HG02759 (cell line): Measurements from ENCODE around the gene CDH15.

Experiments used
- ATAC-seq: cut with Tn5 transposase; IDR thresholded peaks from one replicate; pipeline ENCODE4 v1.9.1; 2021; ENCODE audit warnings: mild to moderate bottlenecking, moderate library complexity; ENCODE audit not compliant: unreplicated experiment

Gene CDH15, protein sequence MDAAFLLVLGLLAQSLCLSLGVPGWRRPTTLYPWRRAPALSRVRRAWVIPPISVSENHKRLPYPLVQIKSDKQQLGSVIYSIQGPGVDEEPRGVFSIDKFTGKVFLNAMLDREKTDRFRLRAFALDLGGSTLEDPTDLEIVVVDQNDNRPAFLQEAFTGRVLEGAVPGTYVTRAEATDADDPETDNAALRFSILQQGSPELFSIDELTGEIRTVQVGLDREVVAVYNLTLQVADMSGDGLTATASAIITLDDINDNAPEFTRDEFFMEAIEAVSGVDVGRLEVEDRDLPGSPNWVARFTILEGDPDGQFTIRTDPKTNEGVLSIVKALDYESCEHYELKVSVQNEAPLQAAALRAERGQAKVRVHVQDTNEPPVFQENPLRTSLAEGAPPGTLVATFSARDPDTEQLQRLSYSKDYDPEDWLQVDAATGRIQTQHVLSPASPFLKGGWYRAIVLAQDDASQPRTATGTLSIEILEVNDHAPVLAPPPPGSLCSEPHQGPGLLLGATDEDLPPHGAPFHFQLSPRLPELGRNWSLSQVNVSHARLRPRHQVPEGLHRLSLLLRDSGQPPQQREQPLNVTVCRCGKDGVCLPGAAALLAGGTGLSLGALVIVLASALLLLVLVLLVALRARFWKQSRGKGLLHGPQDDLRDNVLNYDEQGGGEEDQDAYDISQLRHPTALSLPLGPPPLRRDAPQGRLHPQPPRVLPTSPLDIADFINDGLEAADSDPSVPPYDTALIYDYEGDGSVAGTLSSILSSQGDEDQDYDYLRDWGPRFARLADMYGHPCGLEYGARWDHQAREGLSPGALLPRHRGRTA

DNA sequence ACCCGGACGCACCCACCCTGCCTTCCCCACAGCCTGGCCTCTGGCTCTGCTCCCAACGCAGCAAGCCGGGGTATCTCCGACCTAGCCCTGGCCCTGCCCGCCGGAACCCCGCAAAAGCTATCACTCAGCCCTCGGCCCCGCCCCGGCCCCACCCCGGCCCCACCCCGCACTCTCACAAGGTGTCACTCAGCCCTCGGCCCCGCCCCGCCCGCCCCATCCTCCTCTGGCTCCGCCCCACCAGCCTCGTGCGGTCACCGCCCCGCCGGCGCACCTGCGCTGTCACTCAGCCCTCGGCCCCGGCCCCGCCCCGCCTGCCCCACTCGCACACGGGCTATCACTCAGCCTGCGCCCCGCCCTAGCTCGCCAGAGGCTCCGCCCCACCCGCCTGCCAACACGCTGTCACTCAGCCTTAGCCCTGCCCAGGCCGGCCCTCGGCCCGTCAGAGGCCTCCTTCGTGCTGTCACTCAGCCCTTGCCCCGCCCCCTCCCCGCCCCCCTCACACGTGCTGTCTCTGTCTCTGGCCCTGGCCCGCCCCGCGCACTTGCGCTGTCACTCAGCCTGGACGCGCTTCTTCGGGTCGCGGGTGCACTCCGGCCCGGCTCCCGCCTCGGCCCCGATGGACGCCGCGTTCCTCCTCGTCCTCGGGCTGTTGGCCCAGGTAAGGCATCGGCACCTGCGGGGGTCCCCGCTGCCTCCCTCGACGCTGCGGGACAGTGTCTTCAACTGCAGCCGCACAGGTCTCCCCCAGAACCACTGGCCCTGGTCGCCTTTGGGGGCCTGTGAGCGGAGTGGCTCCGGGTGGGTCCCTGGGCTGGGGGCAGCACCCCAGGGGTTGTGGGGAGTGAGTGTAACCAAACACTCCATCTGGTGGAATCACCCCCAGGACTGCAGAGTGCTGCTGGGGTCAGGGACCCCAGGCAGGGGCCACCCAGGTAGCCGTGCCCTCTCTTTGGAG lies at the start of gene CDH15:
Gene CDH15 (plus strand): TSS at position 533 of the 955 bp plus-strand sequence. CDS start 84 bp downstream, at position 617.
- ATAC-seq, result peak; percentile 83

DNA sequence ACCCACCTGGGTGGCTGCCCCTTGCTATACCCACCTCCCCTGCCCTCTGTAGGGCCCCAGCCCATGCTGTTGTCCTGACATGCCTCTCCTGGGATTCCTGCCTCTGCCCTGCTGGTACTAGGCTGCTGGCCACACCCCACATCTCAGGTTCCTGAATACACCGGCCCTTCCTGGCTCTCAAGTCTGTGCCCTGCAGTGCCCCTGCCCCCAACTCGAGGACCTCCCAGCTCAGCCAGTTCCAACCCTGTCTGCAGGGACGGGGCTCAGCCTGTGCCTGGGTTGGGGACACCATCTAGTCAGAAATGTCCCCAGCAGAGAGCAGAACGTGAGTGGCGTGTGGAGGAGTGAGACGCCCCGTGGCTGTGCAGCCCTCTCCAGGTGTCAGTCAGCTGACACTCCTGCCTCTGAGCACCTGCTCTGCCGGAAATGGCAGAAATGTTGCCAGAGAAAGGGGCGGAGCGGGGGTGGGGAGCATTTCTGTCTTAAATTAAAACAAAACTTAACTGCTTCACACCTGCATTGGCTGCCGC lies 49.2 kb upstream of the CDH15 start:
- ATAC-seq, result no peak

DNA sequence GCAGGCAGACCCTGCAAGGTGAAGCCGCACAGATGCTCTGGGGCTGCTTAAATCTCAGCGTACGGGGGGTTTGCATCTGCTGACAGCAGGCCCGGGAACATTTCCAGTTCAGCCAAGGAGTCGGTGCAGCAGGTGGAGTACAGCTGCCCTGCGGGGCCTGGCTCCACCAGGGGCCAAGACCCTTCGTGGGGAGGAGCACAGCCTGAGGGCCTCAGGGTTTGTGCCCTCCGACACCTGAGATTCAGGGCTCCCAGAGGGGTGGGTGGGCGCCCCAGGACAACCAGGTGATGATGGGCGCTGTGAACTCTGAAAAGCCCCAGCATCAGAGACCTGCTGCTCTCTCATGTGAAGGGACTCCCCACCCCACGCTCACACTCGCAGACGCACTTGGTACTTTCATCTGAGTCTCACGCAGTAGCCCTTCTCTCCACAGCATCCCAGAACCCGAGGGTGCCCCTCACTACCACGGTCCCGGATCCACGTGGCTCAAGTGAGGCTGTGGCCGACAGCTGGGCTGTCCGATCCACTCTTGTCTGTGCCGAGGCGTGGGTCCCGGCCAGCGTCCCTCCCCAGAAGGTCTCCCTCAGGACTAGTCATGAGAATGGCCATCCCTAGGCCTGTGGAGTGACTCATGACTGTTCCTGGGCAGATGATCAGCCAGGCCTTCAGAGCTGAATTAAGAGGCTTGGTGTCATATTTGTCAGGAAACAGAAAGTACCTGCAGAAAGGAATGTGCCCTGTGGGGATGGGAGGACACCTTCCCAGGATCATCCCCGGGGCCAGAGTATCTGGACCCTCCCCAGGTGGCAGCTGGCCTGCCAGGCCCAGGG lies 48.3 kb upstream of the CDH15 start:
- no peak for ATAC-seq

DNA sequence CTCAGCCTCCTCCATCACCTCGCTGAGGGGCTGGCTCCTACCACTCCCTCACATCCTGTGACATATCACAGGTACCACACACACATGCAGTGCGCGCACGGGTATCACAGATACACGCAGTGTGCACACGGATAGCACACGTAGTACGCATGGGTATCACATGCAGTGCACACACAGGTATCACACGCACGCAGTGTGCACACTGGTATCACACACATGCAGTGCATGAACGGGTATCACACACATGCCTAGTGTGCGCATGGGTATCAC lies 47.8 kb upstream of the CDH15 start:
- no peak for ATAC-seq

DNA sequence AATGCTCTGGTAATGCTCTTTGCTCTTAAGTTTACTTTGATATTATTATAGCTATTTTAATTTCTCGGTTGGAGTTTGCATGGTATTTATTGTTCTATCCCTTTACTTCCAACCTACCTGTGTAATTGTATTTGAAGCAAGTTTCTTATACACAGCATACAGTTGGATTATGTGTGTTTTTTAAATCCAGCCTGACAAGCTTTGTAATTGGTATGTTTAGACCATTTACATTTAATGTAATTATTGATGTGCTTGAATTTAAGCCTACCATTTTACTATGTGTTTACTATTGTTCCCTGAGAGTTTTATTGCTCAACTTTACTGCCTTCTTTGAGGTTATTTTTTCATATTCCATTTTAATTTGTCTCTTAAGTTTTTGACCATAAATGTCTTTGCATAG lies 42.2 kb upstream of the CDH15 start:
- ATAC-seq, result no peak

DNA sequence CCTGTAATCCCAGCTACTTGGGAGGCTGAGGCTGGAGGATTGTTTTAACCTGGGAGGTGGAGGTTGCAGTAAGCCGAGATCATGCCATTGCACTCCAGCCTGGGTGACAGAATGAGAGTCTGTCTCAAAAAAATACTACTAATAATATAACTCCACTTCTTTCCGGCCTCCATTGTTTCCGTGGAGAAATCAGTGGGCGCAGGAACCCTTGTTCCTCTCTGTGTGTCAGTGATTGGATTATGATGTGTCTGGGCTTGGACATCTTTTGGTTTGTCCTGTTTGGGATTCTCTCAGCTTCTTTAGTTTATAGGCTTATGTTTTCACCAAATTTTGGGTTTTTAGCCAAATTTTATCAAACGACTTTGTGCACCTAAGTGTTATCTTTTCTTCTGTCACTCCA lies 41.1 kb upstream of the CDH15 start:
- ATAC-seq, result no peak

DNA sequence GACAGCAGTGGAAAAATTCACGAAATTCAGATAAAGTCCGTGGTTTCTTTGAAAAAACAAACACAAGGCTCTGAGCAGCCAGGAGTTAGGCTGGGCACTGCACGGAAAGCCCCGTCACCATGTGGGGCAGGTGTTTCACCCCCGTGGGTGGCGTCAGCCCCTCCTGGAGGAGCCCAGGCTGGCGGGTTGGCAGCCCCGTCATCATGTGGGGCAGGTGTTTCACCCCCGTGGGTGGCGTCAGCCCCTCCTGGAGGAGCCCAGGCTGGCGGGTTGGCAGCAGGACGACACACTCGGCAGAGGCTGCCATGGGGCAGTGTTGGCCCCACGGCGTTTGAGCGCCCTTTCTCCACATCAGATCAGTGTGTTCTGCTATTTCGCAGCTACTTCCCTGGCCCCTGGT lies 39.8 kb upstream of the CDH15 start:
- ATAC-seq, result no peak

DNA sequence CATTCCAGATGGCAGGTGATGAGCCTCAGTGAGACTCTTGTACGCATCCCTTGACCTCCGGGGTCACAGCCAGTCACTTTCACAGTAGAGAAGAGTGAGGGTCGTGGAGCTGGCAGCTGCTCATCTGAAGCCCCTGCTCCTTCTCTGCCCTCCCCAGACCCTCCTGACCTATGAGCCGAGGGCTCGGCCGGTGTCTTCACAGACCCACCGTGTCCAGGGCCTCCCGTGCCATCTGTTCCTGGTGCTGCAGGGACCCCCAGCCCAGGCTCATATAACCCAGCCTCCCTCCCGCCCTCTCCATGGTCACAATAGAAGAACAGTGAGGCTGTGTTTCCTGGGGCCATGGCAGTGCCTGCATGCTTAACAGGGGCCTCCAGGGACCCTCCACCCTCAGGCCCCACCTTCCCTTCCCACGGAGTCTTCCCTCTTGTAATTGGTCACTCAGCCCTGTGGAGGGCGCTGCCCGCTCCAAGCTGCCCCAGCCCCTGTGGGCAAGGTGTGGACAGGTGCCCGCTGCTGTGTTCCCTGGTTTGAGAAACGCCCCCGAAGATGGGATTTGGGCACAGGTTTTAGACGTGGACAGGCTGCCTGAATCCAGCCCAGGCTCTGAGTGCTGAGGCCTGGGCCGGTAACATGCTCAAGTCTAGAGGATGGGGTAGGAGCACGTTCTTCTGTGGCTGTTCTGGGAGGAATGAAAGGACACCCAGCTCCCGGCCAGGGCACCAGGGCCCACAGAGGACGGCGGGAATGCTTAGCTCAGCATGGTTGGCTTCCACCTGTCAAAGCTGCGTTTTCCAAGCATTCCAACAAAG lies 39.1 kb upstream of the CDH15 start:
- no peak for ATAC-seq

DNA sequence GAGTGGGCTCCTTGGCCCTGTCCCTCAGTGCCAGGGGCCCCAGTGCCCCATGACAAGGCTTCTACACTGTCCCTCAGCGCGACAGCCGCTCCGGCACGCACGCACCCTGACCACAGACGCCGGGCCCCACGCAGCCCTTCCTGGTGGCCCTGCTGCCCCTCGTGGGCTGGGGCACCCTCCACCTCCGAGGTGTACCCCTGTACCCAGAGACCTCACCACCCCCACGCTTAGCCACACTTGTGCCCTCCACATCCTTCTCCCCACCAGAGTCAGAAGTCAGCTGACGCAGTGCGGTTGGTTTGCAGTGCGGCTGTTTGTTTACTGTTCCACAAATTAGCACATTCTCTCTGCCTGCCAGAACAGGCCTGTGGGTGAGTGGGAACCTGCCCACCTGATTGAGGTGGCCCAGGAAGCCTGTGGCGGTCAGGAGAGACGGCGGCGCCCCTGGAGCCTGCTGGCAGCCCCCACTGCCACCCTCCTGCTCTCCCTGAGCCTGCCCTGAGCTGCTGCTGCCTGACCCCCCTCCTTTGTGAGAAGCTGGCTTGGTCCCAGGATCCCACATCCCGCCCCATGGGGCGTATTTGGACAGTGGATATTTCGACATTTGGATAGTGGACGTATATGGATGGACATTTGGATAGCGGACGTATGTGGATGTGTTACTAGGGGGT lies 38.0 kb upstream of the CDH15 start:
- ATAC-seq, result no peak

DNA sequence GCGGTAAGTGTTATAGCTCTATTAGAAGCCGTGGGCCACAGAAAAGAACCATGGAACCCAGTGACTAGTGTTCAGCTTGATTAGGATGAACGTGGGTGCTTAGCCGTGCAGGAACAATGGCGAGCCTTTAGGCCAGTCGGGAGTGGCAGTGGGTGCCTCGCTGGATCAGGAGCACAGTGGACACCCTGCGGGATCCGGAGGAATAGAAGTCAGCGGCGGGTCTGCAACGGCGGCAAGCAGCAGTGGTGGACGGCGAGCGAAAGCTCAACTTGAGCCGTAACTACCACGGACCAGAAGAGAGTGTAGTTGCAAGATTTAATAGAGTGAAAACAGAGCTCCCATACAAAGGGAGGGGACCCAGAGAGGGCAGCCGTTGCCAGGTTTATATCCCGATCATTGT lies 37.3 kb upstream of the CDH15 start:
- no peak for ATAC-seq

DNA sequence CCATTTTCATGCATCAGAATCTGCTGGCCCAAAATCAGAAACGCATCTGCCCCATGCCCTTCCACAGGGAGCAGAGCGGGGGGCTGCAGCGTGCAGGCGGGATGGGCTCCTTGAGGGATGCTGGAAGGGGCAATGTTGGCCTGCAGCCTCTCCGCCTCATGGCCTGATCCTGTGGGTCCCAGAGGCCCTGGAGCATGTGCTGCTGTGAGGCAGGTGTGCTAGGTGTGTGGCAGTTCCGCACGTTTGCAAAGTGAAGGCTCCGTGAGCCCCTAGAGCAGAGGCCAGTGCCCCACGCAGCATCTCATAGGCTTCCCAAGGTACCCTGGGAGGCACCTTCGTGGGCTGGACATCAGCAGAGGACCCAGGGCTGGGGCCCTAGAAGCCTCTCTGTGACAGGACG lies 36.4 kb upstream of the CDH15 start:
- no peak for ATAC-seq

DNA sequence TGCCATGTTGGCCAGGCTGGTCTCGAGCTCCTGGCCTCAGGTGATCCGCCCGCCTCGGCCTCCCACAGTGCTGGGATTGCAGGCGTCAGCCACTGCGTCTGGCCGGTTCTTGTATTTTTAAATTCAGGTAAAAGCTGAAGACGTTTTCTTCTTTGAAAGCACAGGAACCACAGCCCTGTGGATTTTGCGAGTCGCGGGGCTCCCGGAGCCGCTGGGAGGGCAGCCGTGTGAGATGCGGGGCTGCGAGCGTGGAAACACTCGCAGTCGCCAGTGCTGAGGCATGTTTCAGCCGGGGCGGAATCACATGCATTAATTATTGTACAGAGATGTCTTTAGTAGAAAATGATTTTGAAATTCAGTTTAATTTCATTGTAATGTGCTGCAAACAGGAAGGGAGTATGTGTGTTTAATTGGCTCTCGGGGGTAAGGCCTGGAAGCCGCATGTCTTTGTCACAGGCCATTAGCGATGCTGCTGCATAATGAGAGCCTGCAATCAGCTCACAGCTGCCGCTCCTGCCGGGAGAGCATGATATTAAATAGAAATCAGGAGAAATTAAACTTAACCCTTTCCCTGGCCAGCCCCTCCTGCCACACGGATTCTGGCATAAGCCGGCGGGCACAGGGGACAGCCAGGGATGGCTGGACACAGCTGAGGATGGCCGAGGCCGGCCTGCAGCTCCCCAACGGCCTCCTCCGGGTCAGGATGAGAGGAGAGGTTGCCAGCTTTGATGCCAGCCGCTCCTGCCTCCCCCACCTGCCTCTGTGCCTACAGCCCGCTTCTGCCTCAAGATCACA lies 35.4 kb upstream of the CDH15 start:
- ATAC-seq, result no peak

DNA sequence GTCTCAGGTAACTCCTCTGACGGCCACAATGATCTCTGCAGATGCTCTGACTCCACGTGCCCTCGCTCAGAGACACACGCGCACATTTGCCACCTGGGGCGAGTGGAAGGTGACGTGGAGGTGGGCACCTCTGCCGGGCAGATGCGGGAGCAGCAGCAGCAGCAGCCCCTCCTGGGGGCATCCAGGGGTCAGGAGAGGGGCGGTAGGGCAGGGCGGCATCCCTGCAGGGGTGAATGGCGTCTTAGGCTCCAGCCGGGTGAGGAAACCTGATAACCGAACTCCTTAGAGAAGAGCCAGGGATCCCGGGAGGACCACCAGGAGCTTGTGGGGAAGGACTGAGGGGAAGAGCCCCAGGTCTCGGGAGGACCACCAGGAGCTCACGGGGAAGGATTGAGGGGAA lies 34.6 kb upstream of the CDH15 start:
- no peak for ATAC-seq

DNA sequence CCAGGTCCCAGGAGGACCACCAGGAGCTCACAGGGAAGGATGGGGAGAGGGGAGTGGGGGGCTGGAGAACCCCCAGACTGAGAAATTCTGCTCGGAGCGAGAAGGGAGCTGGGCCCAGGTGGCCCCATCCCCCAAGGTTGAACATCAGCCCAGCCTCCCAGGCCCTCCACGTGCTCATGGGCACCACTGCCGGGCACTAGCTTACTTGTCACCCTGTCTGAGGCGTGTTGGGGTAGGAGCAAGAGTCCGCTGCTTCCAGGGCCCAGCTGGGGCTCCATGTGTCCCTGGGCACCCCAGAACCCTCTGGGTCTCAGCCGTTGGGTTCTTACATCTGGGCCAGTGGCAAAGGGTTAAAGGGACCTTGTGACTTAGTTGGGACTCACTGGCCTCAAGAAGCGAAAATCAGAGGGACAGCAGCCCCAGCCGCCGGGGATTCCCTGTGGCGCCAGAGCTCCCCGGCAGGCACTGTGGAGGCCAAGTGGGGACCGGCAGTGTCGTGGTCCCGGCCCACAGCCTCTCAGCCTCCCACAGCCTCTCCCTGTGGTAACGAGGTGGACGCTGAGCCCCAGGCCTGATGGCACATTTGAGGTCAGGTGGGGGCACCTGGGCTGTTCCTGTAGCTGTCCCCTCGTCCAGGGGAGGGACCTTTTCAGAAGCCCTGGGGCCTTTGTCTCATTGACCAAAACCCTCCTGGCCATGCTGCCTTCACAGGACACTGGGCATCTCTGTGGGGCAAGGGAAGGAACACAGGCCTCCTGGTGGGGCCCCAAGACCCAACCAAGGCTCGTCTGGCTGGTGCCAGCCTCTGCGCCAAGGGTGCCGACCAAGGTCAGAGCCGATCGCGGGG lies 33.7 kb upstream of the CDH15 start:
- ATAC-seq, result no peak

DNA sequence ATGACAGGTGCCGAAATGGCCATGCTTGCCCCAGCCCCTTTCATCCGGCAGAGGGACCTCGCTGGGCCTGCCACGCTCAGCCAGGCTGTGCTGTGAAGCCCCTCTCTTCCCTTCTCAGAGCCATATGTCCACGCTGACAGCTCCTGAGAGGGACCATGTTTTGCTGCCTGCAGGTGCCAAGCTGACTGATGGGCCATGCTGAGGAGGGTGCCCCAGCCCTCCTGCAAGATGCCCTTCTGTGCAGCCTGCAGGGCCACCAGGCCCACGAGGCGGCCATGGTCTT lies 33.1 kb upstream of the CDH15 start:
- no peak for ATAC-seq

DNA sequence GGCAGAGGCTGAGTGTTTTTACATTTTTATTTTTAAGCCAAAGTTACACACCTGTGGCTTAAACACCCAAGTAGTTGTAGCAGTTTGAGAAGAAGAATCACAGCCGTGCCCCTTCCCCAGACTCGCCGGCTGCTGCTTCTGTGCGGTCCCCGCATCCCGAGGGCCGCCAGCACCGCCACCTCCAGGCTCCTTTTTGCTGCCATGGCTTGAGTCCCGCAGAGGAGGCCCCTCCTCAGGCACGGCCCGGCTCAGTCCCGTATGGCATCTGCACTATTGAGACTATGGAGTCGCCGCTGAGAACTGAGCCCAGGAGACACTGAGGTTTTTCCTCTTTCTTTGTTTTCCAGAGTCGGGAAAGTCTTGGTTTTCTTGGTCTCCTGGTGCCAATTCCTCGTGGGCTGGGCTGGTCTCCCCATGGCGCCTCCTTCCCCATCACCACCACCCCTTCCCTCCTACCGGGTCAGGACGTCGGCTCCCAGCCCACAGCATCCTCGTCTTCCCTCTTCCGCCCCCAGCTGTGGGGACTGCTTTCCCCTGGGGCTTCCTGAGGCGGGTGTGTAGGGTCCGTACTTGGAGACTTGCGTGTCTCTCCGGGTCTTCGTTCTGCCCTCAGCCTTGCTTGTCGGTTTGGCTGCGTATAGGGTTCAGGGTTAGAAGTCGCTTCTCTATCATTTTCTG lies 32.6 kb upstream of the CDH15 start:
- ATAC-seq, result no peak

DNA sequence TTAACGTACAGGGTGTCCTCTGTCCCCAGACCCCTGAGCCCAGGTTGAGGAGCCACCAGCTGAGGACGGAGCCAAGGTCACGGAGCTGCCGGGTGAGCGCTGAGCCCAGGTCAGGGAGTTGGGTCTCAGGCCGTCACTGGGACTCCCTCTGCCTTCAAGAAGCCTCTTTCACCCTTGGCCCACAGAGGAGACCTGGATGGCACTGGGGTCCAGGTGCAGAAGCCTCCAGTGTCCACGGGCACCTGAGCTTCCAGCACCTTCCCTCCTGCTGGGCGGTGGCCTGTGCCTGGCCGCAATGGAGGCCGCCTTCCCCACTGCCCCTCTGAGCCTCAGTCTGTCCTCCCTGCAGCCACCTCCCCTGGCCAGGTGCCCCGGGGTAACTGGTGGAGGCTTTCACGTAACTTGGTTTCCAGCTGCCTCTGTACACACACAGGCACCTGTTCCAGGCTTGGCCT lies 31.6 kb upstream of the CDH15 start:
- no peak for ATAC-seq
